Stimulated activated CD4-positive, alpha-beta T cell treated with anti-CD3 and anti-CD28 coated beads, Interleukin-15, amount 100 ng/mL, for 1 hour (primary cell): ENCODE results near the gene ATP8B2.
"Not testable (repeated sequence)": the region's sequence is repeated elsewhere in the genome, so short reads cannot be mapped to it uniquely, and the experiment has no call there.

Experiments
- DNase-seq, 2 donors: peaks; one replicate each; pipeline ENCODE4 v3.0.0-alpha.2; 2020; ENCODE audit warnings: low read depth in 1 of 2, low spot score in 1 of 2

ATP8B2 gene

GRCh38 chr1:154324669-154325582 is at the start of gene ATP8B2:
Gene ATP8B2 (plus strand): TSS chr1:154325525. CDS start chr1:154328142, 2,617 bp downstream.
- DNase-seq: peak; percentile 62 to 64

GRCh38 chr1:154276797-154277196 is 48.5 kb upstream of the ATP8B2 start:
- no peak for DNase-seq

- not testable (repeated sequence) for DNase-seq
Measured at GRCh38 chr1:154287591-154287990, 37.7 kb upstream of the ATP8B2 start.

- no peak for DNase-seq
Measured at GRCh38 chr1:154288661-154289060, 36.7 kb upstream of the ATP8B2 start.

- DNase-seq: no peak
Measured at GRCh38 chr1:154290921-154291320, 34.4 kb upstream of the ATP8B2 start.

- no peak for DNase-seq
Measured at GRCh38 chr1:154295408-154296235, 29.7 kb upstream of the ATP8B2 start.

- no peak for DNase-seq
Measured at GRCh38 chr1:154301582-154301981, 23.7 kb upstream of the ATP8B2 start.

GRCh38 chr1:154304664-154305337 is 20.5 kb upstream of the ATP8B2 start:
- DNase-seq: no peak

GRCh38 chr1:154306151-154306550 is 19.2 kb upstream of the ATP8B2 start:
- no peak for DNase-seq

- DNase-seq: not testable (repeated sequence)
Measured at GRCh38 chr1:154307670-154308270, 17.6 kb upstream of the ATP8B2 start.

- DNase-seq: not testable (repeated sequence)
Measured at GRCh38 chr1:154309136-154309535, 16.2 kb upstream of the ATP8B2 start.

GRCh38 chr1:154312229-154313065 is 12.9 kb upstream of the ATP8B2 start:
- DNase-seq: not testable (repeated sequence)

- no peak for DNase-seq
Measured at GRCh38 chr1:154313066-154313356, 12.3 kb upstream of the ATP8B2 start.

- not testable (repeated sequence) for DNase-seq
Measured at GRCh38 chr1:154314226-154314625, 11.1 kb upstream of the ATP8B2 start.

GRCh38 chr1:154316704-154317103 is 8.6 kb upstream of the ATP8B2 start:
- DNase-seq: no peak

- DNase-seq: no peak
Measured at GRCh38 chr1:154318386-154318785, 6.9 kb upstream of the ATP8B2 start.

- no peak for DNase-seq
Measured at GRCh38 chr1:154320882-154321608, 4.3 kb upstream of the ATP8B2 start, which contains the start of gene AQP10. Gene AQP10 (plus strand): TSS chr1:154321093. CDS start chr1:154321156, 63 bp downstream.

GRCh38 chr1:154321609-154321934 is 3.8 kb upstream of the ATP8B2 start:
- DNase-seq: not testable (repeated sequence)

- no peak for DNase-seq
Measured at GRCh38 chr1:154323493-154323892, 1.8 kb upstream of the ATP8B2 start.

GRCh38 chr1:154324241-154324640 is 1.1 kb upstream of the ATP8B2 start:
- no peak for DNase-seq
